HTR-8/SVneo (cell line): ENCODE results near the gene PRM3.
A peak's percentile ranks its signal among the peaks of the same experiment; 100 is the strongest.

Source experiments
- DNase-seq: peaks from one replicate; pipeline ENCODE4 v3.0.0; 2011; ENCODE audit warnings: low spot score, mixed read lengths; ENCODE audit not compliant: insufficient read length
- FAIRE-seq: peaks from 2 replicates; lab custom pipeline; 2011; peaks lifted over from hg19 to GRCh38; lab: Jason Lieb, UNC

PRM3 gene, protein sequence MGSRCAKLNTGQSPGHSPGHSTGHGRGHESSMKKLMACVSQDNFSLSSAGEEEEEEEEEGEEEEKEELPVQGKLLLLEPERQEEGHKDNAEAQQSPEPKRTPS

DNA sequence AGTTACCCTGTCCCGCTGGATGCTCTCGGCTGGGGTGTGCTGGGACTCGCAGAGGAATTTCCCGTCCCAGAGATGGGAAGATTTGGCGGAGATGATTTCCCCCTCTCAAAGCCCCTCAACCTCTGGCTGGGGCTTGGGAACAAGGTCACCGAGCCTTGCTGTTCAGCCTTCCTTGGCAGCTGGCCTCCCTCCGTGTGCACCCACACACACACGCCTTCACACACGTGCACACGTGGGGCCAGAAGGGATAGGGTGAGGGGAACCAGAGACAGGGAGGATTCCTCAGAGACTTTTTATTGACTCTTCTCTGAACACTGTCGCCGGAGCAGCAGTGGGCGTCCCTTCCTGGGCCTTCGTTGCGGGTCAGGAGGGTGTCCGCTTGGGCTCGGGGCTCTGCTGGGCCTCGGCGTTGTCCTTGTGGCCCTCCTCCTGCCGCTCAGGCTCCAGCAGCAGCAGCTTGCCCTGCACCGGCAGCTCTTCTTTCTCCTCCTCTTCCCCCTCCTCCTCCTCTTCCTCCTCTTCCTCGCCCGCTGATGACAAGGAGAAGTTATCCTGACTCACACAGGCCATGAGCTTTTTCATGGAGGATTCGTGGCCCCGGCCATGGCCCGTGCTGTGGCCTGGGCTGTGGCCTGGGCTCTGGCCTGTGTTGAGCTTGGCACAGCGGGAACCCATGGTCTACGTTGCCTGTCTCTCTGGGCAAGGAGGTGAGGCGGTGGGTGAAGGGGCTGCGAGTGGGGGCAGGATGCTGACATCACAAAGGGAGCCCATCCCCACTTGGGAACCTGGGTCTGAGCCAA is at the start of gene PRM3:
PRM3 (minus strand) TSS at position 709 of the 800 bp plus-strand sequence; CDS start at position 675, 34 bp downstream.
- no peak for DNase-seq

DNA sequence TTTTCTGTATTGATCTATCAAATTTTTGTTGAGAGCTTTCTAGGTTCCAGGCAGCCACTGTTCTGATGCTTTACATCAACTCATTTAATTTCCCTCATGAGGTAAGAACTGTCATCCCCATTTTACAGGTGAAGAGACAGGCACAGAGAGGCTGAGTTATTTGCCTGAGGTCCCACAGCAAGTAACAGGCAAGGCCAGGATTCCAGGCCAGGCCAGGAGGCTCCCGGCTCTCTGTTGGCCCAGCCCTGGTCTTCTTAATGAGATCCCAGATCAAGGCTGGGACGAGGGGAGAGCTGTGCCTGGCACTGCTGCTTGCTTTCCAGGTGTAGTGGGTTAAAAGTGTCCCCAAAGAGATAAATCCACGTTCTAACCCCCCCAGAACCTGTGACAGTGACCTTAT is 49.4 kb upstream of the PRM3 start:
- no peak for FAIRE-seq
- DNase-seq, result no peak

More for the DNA sequence above, at the start of gene PRM3:
- FAIRE-seq, result no peak

DNA sequence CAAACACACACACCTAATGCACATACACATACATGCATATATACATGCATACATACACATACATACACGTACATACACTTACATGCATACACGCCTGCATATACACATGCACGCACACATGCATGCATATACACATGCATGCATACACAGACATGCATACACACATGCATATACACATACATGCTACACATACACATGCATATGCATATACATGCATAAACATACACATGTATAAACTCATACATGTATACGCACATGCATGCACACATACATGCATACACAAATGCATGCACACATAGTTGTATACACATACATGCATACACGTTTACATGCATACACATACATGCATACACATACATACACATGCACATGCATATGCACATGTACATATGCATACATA is 48.2 kb upstream of the PRM3 start:
- FAIRE-seq, result peak; percentile 95
- DNase-seq, result no peak

DNA sequence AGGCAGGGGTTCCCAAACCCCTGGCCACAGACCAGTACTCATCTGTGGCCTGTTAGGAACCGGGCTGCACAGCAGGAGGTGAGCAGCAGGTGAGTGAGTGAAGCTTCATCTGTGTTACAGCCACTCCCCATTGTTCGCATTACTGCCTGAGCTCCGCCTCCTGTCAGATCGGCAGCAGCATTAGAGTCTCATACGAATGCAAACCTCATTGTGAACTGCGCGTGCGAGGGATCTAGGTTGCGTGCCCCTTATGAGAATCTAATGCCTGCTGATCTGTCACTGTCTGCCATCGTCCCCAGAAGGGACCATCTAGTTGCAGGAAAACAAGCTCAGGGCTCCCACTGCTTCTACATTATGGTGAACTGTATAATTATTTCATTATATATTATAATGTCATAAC is 46.7 kb upstream of the PRM3 start:
- FAIRE-seq, result no peak

DNA sequence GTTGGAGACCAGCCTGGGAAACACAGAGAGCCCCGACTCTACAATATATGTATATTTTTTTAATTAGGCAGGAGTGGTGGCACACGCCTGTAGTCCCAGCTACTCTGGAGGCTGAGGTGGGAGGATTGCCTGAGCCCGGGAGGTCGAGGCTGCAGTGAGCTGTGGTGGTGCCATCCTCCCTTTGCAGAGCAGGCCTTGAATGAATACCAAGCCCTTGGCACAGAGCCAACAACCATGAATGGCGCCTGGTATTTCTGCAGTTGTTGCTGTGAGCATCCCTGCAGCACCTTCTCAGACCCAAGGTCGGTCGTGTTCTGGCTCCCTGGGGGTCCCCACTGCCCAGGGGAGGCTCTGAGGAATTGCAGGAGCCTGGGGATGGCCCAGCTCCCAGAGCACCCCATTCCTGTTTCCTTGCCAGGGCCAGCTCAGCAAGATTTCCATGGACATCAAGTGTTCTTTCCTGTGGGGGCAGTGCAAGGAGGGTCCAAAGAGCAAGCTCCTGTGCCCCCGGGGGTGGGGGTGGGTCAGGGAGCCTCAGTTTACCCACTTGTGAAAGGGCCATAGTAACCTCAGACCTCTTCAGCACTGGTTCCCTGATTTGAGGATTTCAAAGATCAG is 46.2 kb upstream of the PRM3 start:
- DNase-seq, result no peak
- FAIRE-seq, result no peak

More for the DNA sequence above, 46.7 kb upstream of the PRM3 start:
- no peak for DNase-seq

DNA sequence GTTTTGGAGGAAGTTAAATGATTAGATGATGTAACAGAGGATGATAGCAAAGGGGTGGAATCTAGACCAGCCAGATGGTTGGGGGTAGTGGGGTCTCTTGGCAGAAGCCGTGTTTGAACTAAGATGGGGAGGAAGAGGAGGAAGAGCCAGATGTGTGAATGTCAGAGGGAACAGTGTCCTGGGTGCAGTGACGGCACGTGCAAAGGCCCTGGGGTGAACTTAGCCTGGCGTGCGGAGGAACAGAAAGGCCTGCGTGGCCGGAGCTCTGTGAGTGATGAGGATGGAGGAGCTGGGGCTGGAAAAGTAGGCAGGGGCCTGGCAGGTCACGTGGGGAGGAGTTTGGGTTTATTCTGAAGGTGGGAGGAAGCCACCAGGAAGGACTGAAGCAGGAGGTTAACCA is 45.4 kb upstream of the PRM3 start:
- FAIRE-seq (no peak), DNase-seq (no peak)

DNA sequence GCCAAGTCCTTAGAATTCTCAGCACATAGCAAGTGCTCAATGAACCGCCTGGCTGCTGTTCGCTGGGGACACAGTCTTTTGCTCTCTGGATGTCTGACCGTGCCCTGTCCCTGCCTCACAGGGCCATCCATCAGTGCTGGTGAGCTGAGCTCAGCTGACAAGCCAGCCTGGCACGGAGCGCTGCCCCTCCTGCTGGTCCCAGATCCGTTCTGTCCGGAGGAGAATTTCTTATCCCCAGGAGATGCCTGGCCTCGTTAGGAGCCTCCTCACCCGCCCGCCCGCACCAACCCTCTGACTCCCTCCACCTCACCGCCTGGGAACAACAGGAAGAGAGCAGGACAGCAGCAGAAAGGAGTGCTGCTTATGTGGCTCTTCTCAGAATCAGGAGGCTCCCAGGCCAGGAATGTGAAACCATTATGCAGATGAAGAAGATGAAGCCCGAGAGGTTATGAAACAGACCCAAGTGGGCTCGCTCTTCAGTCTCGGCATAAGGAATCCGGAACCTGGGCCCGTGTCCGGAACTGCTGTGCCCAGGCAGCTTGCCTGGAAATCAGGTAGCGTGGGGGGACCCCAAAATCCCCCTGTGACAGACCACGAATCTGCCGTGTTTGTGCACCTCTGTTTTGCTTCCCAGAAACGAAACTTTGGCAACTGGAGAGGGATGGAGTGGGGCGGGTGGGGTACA is 43.0 kb upstream of the PRM3 start:
- no peak for FAIRE-seq
- no peak for DNase-seq

DNA sequence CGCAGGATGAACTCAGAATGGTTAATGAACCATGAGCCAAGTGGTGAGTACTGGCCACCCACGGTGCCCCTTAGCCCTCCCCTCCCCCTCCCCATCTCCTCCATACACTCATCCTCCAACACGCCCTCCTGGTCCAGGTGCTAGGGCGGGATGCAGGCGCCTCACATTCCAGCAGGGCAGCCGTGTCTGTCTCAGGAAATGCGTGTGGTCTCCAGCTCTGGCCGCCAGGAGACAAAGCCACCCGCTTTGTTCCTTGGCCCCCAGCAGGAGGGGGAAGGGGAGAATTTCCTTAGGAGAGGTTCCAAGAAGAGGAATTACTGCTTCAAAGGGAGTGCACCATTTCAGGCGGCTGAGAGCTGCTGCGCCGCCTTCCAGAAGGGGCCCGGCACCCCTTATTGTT is 42.1 kb upstream of the PRM3 start:
- FAIRE-seq (peak; percentile 65), DNase-seq (peak; percentile 67)

DNA sequence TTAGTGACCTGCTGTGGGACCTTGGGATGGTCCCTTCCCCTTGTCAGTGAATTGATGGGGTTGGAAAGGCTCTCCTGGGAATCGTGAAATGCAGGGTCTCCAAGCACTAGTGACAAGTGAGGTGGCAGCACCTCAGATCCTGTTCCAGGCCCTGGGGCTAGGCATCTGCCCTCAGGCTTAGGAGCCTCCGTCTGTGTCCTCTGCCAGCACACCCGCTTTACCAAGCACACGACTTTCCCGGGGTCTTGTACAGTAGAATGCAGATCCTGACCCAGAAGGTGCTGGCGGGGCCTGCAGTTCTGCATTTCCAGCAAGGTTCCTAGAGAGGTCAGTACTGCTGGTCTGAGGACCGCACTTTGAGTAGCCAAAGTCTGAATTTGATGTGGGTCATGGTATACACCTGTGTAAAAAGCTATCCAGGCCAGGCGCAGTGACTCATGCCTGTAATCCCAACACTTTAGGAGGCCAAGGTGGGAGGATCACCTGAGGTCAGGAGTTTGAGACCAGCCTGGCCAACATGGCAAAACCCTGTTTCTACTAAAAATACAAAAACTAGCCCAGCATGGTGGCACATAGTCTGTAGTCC is 41.0 kb upstream of the PRM3 start:
- DNase-seq (no peak), FAIRE-seq (no peak)

DNA sequence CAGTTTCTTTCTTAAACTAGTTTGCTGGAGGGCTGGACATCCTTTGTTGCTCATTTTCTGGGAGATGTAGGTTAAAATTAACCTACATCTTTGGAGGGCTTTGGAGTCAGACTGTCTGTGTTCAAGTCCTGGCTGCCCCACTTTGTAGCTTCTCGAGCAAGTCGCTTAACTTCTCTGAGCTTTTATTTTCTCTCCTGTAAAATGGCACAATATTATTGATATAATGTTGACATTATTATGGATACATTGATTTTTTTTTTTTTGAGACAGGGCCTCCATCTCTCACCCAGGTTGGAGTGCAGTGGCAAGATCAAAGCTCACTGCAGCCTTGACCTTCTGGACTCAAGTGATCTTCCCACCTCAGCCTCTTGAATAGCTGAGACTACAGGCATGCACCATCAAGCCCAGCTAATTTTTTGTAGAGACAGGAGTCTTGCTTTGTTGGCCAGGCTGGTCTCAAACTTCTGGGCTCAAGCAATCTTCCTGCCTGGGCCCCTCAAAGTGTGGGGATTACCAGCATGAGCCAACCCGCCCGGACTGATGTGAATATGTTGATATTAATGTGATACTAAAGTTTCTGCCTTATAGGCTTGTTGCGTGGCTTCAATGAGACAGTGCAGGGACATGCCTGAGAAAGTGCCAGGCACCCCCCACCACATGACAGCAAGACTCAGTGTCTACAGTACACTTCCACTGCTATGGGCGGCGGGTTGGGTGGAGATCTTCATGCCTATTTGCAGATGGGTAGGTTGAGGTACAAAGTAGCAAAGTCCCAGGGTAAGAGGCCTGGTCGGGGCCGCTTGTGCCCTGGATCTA is 40.3 kb upstream of the PRM3 start:
- FAIRE-seq, result no peak
- DNase-seq, result no peak

DNA sequence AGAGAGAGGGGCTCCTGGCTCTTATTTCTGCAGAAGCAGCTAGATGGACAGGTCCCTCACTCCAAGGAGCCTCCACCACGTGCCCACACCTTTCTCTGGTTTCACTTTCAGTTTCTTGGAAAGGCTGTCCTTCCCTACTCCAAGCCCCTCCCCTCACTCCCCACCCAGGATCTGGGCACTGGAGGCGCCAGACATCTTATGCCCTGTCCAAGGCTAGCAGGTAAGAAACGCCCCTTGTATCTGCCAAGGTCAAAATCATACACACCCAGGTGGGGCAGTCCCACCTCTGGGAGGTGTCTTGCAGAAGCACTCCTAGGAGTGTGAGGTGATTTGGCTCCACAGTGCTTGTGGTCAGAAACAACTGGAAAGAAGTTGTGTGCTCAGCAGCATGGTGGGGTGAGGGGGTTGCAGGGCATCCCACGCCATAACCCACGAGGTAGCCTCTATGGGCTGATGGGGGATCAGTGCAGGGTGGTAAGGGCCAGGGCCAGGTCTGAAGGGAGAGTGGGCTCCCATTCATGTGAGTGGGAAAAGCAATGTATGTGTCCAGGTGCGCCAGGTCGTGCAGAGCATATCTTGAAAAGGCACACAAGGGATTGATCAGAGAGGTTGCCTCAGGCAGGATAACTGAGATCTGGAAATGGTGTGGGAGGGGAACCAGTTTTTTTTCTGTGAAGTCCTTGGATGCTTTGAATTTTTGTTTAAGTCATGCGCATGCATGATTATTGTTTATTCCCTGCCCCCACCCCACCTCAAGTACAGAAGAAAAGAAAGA is 39.5 kb upstream of the PRM3 start:
- FAIRE-seq (peak; percentile 20), DNase-seq (peak; percentile 57)

DNA sequence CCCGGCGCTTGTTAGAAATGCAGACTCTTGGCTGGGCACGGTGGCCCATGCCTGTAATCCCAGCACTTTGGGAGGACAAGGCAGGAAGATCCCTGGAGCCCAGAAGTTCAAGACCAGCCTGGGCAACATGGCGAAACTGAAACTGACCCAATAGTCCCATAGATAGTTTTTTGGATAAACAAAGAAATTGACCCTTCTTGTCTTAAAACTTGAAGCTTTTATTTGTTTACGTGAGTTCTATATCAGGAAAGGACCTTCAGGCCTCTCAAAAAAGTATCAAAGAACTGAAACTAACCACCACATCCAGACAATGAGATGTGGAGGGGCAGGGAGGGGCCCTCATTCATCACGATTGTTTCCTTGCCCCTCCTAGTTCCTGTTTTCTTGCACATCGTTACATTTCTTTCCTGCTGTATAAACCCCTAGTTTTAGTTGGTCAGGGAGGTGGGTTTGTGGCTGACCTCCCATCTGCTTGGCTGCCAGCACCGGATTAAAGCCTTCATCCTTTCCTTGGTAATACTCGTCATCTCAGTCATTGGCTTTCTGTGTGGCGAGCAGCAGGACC is 37.6 kb upstream of the PRM3 start:
- no peak for FAIRE-seq
- DNase-seq, result no peak

DNA sequence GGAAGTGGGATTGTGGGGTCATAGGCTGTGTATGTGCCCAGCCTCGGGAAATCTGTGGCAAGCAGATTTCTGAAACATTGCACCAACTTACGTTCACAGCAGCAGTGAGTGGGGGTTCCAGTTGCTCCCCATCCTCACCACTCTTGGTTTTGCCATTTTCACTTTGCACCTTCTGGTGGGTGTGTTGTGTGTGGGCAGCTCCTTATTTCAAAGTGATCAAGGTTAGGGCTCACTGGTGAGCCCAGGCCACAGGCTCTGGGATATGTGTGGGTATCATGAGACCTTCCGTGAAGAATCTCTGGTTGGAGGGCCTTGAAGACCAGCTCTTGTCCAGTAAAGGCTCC is 37.2 kb upstream of the PRM3 start:
- DNase-seq (no peak), FAIRE-seq (no peak)

DNA sequence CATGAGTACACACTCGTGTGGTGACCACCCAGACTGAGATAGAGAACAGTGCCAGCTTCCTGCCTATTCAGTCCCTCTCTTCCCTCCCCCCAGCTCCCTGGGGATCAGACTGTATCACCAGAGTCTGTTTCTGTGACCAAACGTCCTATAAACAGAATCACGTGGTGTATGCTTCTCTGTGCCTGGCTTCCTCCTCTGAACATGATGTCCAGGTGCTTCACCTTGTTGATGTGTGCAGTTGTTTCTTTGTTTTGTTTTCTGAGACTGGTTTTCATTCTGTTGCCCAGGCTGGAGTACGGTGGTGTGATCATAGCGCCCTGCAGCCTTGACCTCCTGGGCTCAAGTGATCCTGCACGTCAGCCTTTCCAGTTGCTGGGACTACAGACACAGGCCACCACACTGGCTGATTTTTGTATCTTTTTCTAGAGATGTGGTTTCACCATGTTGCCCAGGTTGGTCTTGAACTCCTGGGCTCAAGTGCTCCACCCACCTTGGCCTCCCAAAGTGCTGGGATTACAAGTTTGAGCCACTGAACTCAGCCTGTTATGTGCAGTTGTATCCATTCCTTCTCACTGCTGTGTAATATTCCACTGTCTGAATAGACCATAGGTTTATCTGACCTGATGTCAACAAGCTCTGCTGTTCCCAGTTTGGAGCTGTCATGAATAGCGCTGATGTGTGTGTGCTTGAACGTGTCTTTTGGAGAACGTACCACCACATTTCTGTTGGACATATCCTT is 36.6 kb upstream of the PRM3 start:
- DNase-seq, result no peak
- FAIRE-seq, result no peak

DNA sequence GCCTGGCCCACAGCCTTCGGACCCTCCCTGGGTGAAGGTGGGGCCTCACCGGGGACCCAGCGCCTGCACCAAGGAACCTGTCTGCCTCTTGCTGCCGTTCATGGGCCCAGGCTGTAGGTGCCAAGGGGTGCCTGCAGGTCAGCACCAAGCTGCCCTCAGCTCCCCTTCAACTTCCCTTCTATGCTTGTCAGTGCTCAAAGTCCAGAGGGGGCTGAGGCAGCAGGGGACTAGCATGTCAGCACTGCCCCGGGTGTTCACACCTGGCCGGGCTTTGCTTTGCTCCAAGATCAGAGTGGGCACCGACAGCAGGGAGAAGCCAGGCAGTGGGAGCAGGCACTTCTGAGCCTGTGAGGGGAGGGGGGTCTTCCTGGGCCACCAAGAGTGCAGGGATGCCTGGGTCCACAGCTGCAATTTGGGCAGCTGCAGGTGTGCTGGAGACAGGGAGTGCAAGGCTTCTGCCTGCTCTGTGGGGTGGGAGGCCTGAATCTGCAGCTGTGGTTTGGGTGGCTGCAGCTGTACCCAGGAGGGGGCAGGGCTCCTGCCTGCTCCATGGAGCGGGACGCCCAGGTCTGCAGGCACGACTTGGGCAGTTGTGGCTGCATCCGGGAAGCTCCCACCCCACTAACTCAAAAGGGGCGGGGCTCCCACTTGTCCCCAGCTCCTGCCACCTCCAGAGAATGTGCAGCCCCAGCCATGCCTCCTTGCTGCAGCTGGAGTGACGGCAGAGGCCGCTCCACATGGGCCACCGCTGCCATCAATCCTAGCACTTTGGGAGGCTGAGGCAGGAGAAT is 35.3 kb upstream of the PRM3 start:
- no peak for FAIRE-seq

DNA sequence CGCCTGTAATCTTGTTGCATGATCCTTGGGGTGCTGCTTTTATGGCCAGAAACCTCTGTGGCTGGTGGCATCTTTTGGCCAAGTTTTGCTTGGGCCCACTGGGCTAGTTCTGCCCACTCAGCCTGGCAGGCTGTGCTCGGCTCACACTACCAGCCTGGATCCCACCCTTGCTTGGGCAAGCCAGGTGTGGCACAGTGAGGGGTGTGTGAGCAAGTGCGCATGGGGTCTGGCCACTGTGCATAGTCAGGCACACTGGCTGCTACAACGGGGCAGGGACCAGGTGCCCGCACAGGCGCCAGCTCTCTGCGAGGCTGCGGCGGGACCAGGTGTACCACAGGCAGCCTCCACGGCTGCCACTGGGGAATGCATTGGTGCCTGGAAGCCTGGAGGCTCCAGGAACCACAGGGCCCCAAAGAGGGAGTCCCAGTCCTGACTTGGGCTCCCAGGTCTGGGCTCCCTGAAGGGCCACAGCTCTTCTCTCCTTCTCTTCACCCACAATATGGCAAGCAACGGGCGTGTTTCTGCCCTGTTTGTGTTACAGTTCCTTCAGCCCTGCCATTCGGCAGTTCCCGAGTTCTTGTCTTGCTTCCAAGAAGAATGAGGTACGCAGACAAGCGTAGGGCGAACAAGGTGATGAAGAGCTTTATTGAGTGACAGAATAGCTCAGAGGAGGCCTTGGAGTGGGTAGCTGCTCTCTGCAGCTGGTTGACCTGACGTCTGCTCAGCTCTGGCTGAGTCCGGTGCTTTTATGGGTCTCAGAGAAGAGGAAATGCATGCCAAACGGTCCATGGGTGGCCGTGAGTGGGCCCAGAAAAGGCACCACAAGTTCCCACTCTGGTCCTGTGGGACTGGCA is 34.4 kb upstream of the PRM3 start:
- no peak for DNase-seq
- no peak for FAIRE-seq

More for the DNA sequence above, 35.3 kb upstream of the PRM3 start:
- DNase-seq, result no peak
